ENCODE results near the gene ASPHD2.

The ASPHD2 gene

DNA sequence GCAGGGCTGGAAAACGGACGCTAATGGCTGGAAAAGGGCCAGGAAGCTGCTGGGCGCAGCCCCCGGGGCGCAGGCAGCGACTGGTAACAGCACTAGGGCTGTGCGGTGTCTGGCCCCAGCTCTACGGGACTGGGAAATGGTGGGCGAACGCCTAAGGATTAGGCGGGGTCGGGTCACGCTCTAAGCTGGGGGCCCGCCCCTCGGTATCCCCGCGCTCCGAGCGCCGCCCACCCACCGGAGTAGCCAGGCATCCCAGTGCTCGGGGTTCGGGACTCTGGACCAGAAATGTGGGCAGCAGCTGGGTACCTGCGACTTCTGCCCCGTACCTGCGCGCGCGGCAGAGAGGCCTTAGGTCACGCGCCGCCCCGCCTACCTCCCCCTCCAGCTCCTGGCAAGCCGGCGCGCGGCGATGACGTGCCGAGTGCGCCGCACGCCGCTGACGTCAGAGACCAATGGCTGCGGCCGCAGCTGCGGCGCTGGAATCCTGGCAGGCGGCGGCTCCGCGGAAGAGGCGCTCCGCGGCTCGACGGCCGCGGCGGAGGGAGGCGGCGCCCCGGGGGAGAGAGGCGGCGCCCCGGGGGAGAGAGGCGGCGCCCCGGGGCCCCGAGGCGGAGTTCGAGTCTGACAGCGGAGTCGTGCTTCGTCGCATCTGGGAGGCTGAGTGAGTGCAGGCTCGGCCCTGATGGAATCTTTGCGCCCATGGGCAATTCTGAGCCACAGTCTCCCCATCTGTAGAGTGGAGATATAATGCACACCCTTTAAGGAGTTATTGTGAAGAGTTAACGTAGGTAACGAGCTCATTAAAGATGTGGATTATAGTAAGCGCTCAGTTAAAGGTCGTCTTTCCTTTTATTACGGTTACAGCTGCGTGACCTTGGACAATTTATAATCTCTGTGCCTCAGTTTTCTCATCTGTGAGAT is 54.6 kb downstream of the ASPHD2 start, which contains the start of the genes HPS4 and SRRD:
HPS4 (minus strand) TSS at position 345 of the 921 bp plus-strand sequence. CDS start 2,021 bp downstream, outside the sequence.
SRRD (plus strand) TSS at position 439 of the 921 bp plus-strand sequence; CDS start at position 453, 14 bp downstream.
- TF ChIP-seq EP300 (IDR thresholded peaks at IDR 0.05; ENCODE audit: borderline replicate concordance) (0 out of 2 replicates have a peak, but pooled peaks have one; percentile 8), TCF12 (IDR thresholded peaks at IDR 0.05; ENCODE audit: low read depth) (no peak; the same call in 1 of the 2 replicates), CREB1 (IDR thresholded peaks at IDR 0.05; ENCODE audit: low read depth) (peak; percentile 98), CEBPB (IDR thresholded peaks at IDR 0.05) (no peak), USF1 (IDR thresholded peaks at IDR 0.05) (peak; percentile 88), TEAD4 (IDR thresholded peaks at IDR 0.05) (peak; percentile 51), NFIC (IDR thresholded peaks at IDR 0.05) (no peak; the same call in none of the 2 replicates), RAD21 (IDR thresholded peaks at IDR 0.05; ENCODE audit: low read depth) (no peak), YY1 (IDR thresholded peaks at IDR 0.05; ENCODE audit: low read depth) (peak; percentile 94), TAF1 (IDR thresholded peaks at IDR 0.05; ENCODE audit: low read depth) (peak; percentile 84), EGR1 (IDR thresholded peaks at IDR 0.05) (no peak), MAX (IDR thresholded peaks at IDR 0.05) (peak; percentile 84)

- peak; percentile 40; the same call in 1 of the 2 replicates for TF ChIP-seq MAX (IDR thresholded peaks at IDR 0.05)
- peak; percentile 79 for TF ChIP-seq USF1 (IDR thresholded peaks at IDR 0.05)
- no peak for TF ChIP-seq EGR1 (IDR thresholded peaks at IDR 0.05)
- TF ChIP-seq TEAD4 (IDR thresholded peaks at IDR 0.05), result no peak
- no peak for TF ChIP-seq CREB1 (IDR thresholded peaks at IDR 0.05; ENCODE audit: low read depth)
These were observed 55.3 kb downstream of the ASPHD2 start for GRCh38 chr22:26484360-26484706.

DNA sequence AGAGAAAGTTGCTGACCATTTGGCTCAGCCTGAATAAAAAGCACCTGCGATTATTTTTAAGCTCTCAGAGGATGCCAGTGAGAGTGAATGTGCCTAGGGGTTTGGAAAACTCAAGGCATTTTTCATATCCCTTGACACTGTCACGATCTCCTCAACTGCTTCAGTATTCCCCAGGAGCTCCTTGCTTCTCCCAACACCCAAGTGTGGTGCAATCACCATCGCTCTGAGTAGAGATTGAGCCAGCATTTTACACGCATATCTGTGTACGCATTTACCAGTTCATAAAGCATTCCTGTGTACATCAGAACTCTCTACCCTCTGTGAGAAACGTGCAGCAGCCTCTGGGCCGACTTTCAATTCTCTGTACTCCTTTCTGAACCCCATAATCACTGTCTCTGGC is 56.0 kb downstream of the ASPHD2 start:
- no peak for TF ChIP-seq MAX (IDR thresholded peaks at IDR 0.05)
- TF ChIP-seq EGR1 (IDR thresholded peaks at IDR 0.05), result no peak
- TF ChIP-seq REST (IDR thresholded peaks at IDR 0.05; ENCODE audit: low read depth), result no peak
- TF ChIP-seq RAD21 (IDR thresholded peaks at IDR 0.05; ENCODE audit: low read depth), result no peak
- TF ChIP-seq TAF1 (IDR thresholded peaks at IDR 0.05; ENCODE audit: low read depth), result no peak
- TF ChIP-seq EP300 (IDR thresholded peaks at IDR 0.05; ENCODE audit: borderline replicate concordance), result no peak
- no peak for TF ChIP-seq TCF12 (IDR thresholded peaks at IDR 0.05; ENCODE audit: low read depth)
- TF ChIP-seq CEBPB (IDR thresholded peaks at IDR 0.05), result no peak
- TF ChIP-seq YY1 (IDR thresholded peaks at IDR 0.05; ENCODE audit: low read depth), result no peak
- TF ChIP-seq TEAD4 (IDR thresholded peaks at IDR 0.05), result no peak
- TF ChIP-seq ZBTB7A (IDR thresholded peaks at IDR 0.05; ENCODE audit: low read depth), result no peak

DNA sequence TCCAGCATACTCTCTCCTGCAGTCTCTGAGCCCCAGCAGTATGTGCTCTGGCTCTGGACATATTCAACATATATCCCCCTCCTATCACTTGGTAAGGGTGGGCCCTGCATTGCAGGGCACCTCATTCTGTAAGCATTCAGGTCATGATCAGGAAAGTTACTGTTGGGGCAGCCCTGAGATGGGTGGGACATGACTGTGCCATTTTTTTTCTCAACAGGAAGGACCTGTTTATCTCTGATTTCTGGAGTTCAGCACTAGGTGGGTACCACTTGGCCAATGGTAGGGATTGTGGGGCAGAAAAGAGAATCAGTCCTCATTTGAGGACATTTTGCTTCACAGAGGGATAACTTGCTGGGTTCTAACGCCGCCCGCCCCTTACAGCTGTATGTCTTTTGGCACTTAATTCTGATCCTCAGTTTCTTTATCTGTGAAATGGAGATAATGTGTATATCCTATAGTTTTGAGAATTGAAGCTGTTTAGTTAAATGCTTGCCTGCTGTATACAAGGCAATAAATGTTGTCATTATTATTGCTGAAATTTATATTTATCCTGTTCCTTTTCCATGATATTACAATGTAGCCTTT is 56.8 kb downstream of the ASPHD2 start:
- TF ChIP-seq EGR1 (IDR thresholded peaks at IDR 0.05), result no peak
- TF ChIP-seq CEBPB (IDR thresholded peaks at IDR 0.05), result no peak
- no peak for TF ChIP-seq NFIC (IDR thresholded peaks at IDR 0.05)
- TF ChIP-seq YY1 (IDR thresholded peaks at IDR 0.05; ENCODE audit: low read depth), result no peak
- TF ChIP-seq REST (IDR thresholded peaks at IDR 0.05; ENCODE audit: low read depth), result no peak

- TF ChIP-seq NFIC (IDR thresholded peaks at IDR 0.05), result no peak
These were observed 57.3 kb downstream of the ASPHD2 start for GRCh38 chr22:26486394-26486793.

DNA sequence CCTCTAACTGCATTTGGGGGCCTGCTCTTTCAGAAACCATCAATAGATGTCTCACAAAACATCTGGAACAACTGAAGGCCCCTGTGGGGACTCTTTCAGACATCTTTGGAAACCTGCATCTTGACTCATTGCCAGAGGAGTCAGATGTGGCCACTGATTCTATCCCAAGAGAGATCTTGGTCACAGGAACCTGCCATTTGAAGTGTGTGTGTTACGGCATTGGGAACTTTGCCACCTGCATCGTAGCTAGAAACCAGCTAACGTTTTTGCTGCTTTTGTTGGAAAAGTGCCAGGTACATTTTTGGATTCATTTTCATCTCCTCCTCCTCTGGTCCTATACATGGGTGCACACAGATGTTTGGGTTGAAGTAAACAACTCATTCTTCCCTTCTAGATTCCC is 58.9 kb downstream of the ASPHD2 start:
- TF ChIP-seq RAD21 (IDR thresholded peaks at IDR 0.05; ENCODE audit: low read depth), result no peak
- no peak for TF ChIP-seq EP300 (IDR thresholded peaks at IDR 0.05; ENCODE audit: borderline replicate concordance)
- TF ChIP-seq TEAD4 (IDR thresholded peaks at IDR 0.05), result no peak
- no peak for TF ChIP-seq NFIC (IDR thresholded peaks at IDR 0.05)
- no peak for TF ChIP-seq MAX (IDR thresholded peaks at IDR 0.05)
- no peak for TF ChIP-seq TAF1 (IDR thresholded peaks at IDR 0.05; ENCODE audit: low read depth)

Data from Ishikawa (cell line).